PC-3 (cell line): ENCODE results near the gene NES. TPM values are rescaled to one million over a fixed set of nuclear protein-coding genes. Genes with fewer than 3 reads are reported as not detected.
A peak's percentile ranks its signal among the peaks of the same experiment; 100 is the strongest.

Source experiments
- ATAC-seq: fragments of 200-7000 bp; cut with Tn5 transposase; 2 replicates; pipeline ENCODE4 v1.9.1; 2020; ENCODE audit warnings: mild to moderate bottlenecking, moderate library complexity
- BruUV-seq: library from RNA; stranded (reverse); fragments of 400-500 nt; replicated peaks from 2 replicates; lab custom pipeline; 2021; lab: Mats Ljungman, UMichigan
- CTCF ChIA-PET: fragments of 300-600 bp; sonication (Branson Sonifier 250); formaldehyde crosslinking; loops from one replicate; lab custom pipeline; 2022; ENCODE audit warnings: antibody characterized with exemption; lab: Charles Lee
- POLR2A ChIA-PET: fragments of 300-600 bp; sonication (Branson Sonifier 250); formaldehyde crosslinking; loops from one replicate; lab custom pipeline; 2022; ENCODE audit warnings: antibody characterized with exemption; ENCODE audit not compliant: unreplicated experiment; lab: Charles Lee
- DNase-seq: peaks from one replicate; pipeline ENCODE4 v3.0.0-alpha.2; 2015
- H2AFZ ChIP-seq: fragments of 300-600 bp; sonication (generic); 2 replicates; pipeline ENCODE4 v1.6.0; 2016; ENCODE audit warnings: antibody characterized with exemption, low read length
- H3F3A ChIP-seq: fragments of 300-600 bp; sonication (generic); one replicate; pipeline ENCODE4 v1.6.0; 2017; ENCODE audit warnings: antibody characterized with exemption, low read length, control low read depth, mild to moderate bottlenecking; ENCODE audit not compliant: unreplicated experiment
- H3K27ac ChIP-seq: fragments of 300-600 bp; sonication (generic); 2 replicates; pipeline ENCODE4 v1.5.1; 2016; ENCODE audit warnings: mild to moderate bottlenecking, low read length
- H3K27me3 ChIP-seq: fragments of 300-600 bp; sonication (generic); 2 replicates; pipeline ENCODE4 v1.6.1; 2016; ENCODE audit warnings: low read length, mixed read lengths
- H3K36me3 ChIP-seq: fragments of 300-600 bp; sonication (generic); 2 replicates; pipeline ENCODE4 v1.6.1; 2016; ENCODE audit warnings: low read depth, mixed run types, low read length, mixed read lengths
- H3K4me1 ChIP-seq: fragments of 300-600 bp; sonication (generic); 2 replicates; pipeline ENCODE4 v1.5.1; 2016; ENCODE audit warnings: low read length; ENCODE audit not compliant: insufficient read depth
- H3K4me2 ChIP-seq: fragments of 300-600 bp; sonication (generic); 2 replicates; pipeline ENCODE4 v1.6.0; 2016; ENCODE audit warnings: low read length
- H3K4me3 ChIP-seq: fragments of 300-600 bp; sonication (generic); 2 replicates; pipeline ENCODE4 v1.5.1; 2016; ENCODE audit warnings: mild to moderate bottlenecking, low read length, mixed read lengths
- H3K79me2 ChIP-seq: fragments of 300-600 bp; sonication (generic); 2 replicates; pipeline ENCODE4 v1.6.1; 2017; ENCODE audit warnings: low read length, mixed read lengths
- H3K9ac ChIP-seq: fragments of 300-600 bp; sonication (generic); 2 replicates; pipeline ENCODE4 v1.6.0; 2016; ENCODE audit warnings: mild to moderate bottlenecking, low read length
- H3K9me2 ChIP-seq: fragments of 300-600 bp; sonication (generic); replicated peaks from 2 replicates; pipeline ENCODE4 v1.6.1; 2016; ENCODE audit warnings: mixed run types, low read length, mixed read lengths
- H3K9me3 ChIP-seq: fragments of 300-600 bp; sonication (generic); 2 replicates; pipeline ENCODE4 v1.6.1; 2016; ENCODE audit warnings: low read length, mixed read lengths
- H4K20me1 ChIP-seq: fragments of 300-600 bp; sonication (generic); 2 replicates; pipeline ENCODE4 v1.6.1; 2016; ENCODE audit warnings: low read length, mixed read lengths
- CTCF ChIP-seq: fragments of 300-600 bp; sonication (generic); conservative IDR thresholded peaks from 2 replicates; pipeline ENCODE4 v1.5.1; 2017; ENCODE audit warnings: antibody characterized with exemption, low read depth, mild to moderate bottlenecking, low read length
- EZH2 ChIP-seq: fragments of 300-600 bp; sonication (generic); IDR thresholded peaks from one replicate; pipeline ENCODE4 v1.6.1; 2017; ENCODE audit warnings: antibody characterized with exemption, mild to moderate bottlenecking, low read length; ENCODE audit not compliant: unreplicated experiment
- EZH2phosphoT487 ChIP-seq: fragments of 300-600 bp; sonication (generic); IDR thresholded peaks from 2 replicates; pipeline ENCODE4 v1.6.1; 2018; ENCODE audit warnings: mild to moderate bottlenecking, antibody characterized with exemption, low read length, borderline replicate concordance
- intact Hi-C: fragments of 100-400 bp; cut with micrococcal nuclease; formaldehyde crosslinking; loops from 2 replicates; pipeline ENCODE4 v1.9.0; 2023
- total RNA-seq: library from RNA; depleted of rRNA; stranded (reverse); fragments of >200 nt; gene quantifications from 2 replicates; pipeline ENCODE4 v1.2.3, GENCODE V29; 2014

NES gene
- total RNA-seq, 1 experiment from 2014 or later = 58.2 TPM

GRCh38 chr1:156705918-156706656, 28.9 kb upstream of the NES start:
- ATAC-seq (peak; percentile 29), DNase-seq (peak; percentile 72)
- ChIA-PET POLR2A (interaction anchor here (0.5 to 1.0 kb wide), 3 partner anchors 15 to 17 kb away, joined by 3 to 7 read pairs (median 4); no protein-coding TSS in a partner anchor), CTCF (interaction anchor here (0.5 to 3.7 kb wide), 8 partner anchors 14 to 51 kb away, joined by 3 to 84 read pairs (median 3); no protein-coding TSS in a partner anchor)
- Histone ChIP-seq H3K36me3 (no peaks in the 10 kb centered on the region), H3K9ac (peak overlapping the region; percentile 63), H3K9me3 (no peaks in the 10 kb centered on the region), H3K4me1 (peaks cover 58% of the 10 kb centered on the region), H3K4me3 (peak overlapping the region; percentile 71), H2AFZ (peak overlapping the region; percentile 83), H3K9me2 (no peaks in the 10 kb centered on the region), H3K27ac (no peak overlapping the region), H4K20me1 (no peaks in the 10 kb centered on the region), H3K4me2 (peak overlapping the region; percentile 98), H3F3A (no peaks in the 10 kb centered on the region), H3K27me3 (no peaks in the 10 kb centered on the region), H3K79me2 (peaks cover 17% of the 10 kb centered on the region)
- TF ChIP-seq EZH2 (no peak), CTCF (peak; percentile 99)
- BruUV-seq = no TSS peak
- intact Hi-C loops = loop anchor here (1.0 kb wide), 1 partner anchor 17 kb away; no protein-coding TSS in a partner anchor

DNA sequence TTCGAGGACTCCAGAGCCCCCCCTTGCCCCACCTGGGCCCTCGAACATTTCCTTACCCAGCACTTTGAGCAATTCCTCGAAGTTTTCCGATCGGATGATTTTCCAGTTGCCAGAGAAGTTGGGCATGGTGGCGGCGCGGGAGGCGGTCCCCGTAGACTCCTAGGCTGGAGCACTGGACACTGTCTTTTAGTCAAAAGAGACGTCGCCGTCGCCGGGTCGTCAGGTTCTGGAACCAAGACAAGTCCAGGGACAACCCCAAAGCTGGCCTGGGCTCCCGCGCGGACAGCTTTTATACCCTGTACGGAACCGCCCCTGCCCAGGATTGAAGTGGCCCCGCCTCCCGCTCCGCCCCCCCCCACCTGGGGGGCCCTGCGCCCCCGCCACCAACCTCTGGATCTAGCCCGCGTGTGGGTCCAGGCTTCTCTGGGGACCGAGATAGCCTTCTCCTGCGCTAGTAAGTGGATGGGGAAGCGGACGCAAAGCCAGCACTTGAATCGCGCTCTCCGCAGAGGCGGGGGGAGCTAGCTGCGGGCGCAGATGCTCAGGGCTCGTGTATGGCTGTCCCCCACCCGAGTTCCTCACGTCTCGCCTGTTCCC, 28.2 kb upstream of the NES start, which contains the start of gene CRABP2:
Gene CRABP2 (minus strand): TSS at position 263 of the 597 bp plus-strand sequence. CDS start 137 bp downstream, at position 126.
- Histone ChIP-seq H3K27ac (peak within 1 kb of the TSS; percentile 48), H3K9ac (peak within 1 kb of the TSS; percentile 63), H3K9me2 (no peaks in the 10 kb centered on the region), H3K36me3 (no peaks in the 10 kb centered on the region; the same call in 1 of the 2 replicates), H4K20me1 (no peaks in the 10 kb centered on the region), H3K27me3 (no peaks in the 10 kb centered on the region), H3F3A (no peaks in the 10 kb centered on the region), H2AFZ (peak within 1 kb of the TSS; percentile 83), H3K4me2 (peak within 1 kb of the TSS; percentile 98), H3K79me2 (peaks cover 17% of the 10 kb centered on the region), H3K4me3 (peak within 1 kb of the TSS; percentile 71), H3K9me3 (no peaks in the 10 kb centered on the region), H3K4me1 (peaks cover 55% of the 10 kb centered on the region)
- TF ChIP-seq EZH2 (no peak), EZH2phosphoT487 (no peak)
- no TSS peak for BruUV-seq
- intact Hi-C loops = loop anchor here (1.0 kb wide), 1 partner anchor 16 kb away; no protein-coding TSS in a partner anchor
- ATAC-seq (peak; percentile 14), DNase-seq (peak; percentile 53)
- POLR2A ChIA-PET = interaction anchor here (0.7 to 1.0 kb wide), 2 partner anchors 14 to 44 kb away, joined by 4 read pairs; no protein-coding TSS in a partner anchor
- CTCF ChIA-PET = interaction anchor here (0.5 to 3.7 kb wide), 6 partner anchors 14 to 180 kb away, joined by 3 to 84 read pairs (median 5); no protein-coding TSS in a partner anchor

- DNase-seq = peak; percentile 93
- peak overlapping the region; percentile 63 for H3K9ac ChIP-seq
- POLR2A ChIA-PET = interaction anchor here (0.6 to 0.7 kb wide), 2 partner anchors 28 to 43 kb away, joined by 3 to 4 read pairs; no protein-coding TSS in a partner anchor
- H3K4me1 ChIP-seq = peaks cover 50% of the 10 kb centered on the region
- no peaks in the 10 kb centered on the region for H3K27me3 ChIP-seq
- peak; percentile 42 for ATAC-seq
- peaks cover 17% of the 10 kb centered on the region for H3K79me2 ChIP-seq
- H2AFZ ChIP-seq = peak overlapping the region; percentile 83
- no peaks in the 10 kb centered on the region; the same call in 1 of the 2 replicates for H3K36me3 ChIP-seq
- no peaks in the 10 kb centered on the region for H3F3A ChIP-seq
- H3K4me3 ChIP-seq = peak overlapping the region; percentile 71
- TF ChIP-seq EZH2phosphoT487 (no peak), CTCF (no peak), EZH2 (no peak)
- TSS peak; percentile 57 for BruUV-seq
- intact Hi-C loops = loop anchor here (1.0 kb wide), 1 partner anchor 16 kb away; no protein-coding TSS in a partner anchor
- H4K20me1 ChIP-seq = no peaks in the 10 kb centered on the region
- H3K27ac ChIP-seq = peak overlapping the region; percentile 48
- H3K9me2 ChIP-seq = no peaks in the 10 kb centered on the region
- no peaks in the 10 kb centered on the region for H3K9me3 ChIP-seq
- H3K4me2 ChIP-seq = peak overlapping the region; percentile 98
- CTCF ChIA-PET = interaction anchor here (0.7 to 3.7 kb wide), 2 partner anchors 15 to 111 kb away, joined by 3 to 84 read pairs; no protein-coding TSS in a partner anchor
Measured at GRCh38 chr1:156704930-156705320, 27.7 kb upstream of the NES start.
